Measurements from ENCODE around the gene SDK1. TPM values are rescaled to one million over a fixed set of nuclear protein-coding genes. Genes with fewer than 3 reads are reported as not detected.

SDK1 gene
- total and polyA plus RNA-seq, 2 experiments from 2014 or later, result 2.1 to 10.0 TPM

DNA sequence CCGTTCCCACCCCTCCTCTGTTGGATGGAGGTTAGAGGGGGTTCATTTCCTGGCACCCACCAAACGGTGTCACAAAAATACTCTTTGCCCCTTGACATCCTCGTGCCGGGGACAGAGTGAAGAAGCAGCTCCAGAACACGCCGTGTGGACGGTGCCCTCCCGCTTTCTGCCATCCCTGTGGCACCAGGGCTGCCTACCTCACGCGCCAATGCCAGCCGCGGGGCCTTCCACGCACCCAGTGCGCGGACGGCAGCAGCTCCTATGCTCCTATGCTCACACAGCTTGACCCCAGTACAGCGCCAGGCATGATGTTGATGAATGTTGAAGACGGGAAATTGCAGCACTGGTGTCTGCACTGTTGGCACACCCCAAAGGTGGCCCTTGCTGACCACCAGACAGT, 873.8 kb downstream of the SDK1 start:
- H3F3A ChIP-seq (replicated peaks; ENCODE audit: low read depth), result no peaks in the 10 kb centered on the region
- peak overlapping the region; percentile 65; the same call in 1 of the 2 replicates for H3K27ac Mint-ChIP-seq
- TF ChIP-seq ZNF331 (CRISPR knock-in tag; IDR thresholded peaks at IDR 0.05; ENCODE audit: low read depth), result no peak
- TF ChIP-seq, protein P1, sequence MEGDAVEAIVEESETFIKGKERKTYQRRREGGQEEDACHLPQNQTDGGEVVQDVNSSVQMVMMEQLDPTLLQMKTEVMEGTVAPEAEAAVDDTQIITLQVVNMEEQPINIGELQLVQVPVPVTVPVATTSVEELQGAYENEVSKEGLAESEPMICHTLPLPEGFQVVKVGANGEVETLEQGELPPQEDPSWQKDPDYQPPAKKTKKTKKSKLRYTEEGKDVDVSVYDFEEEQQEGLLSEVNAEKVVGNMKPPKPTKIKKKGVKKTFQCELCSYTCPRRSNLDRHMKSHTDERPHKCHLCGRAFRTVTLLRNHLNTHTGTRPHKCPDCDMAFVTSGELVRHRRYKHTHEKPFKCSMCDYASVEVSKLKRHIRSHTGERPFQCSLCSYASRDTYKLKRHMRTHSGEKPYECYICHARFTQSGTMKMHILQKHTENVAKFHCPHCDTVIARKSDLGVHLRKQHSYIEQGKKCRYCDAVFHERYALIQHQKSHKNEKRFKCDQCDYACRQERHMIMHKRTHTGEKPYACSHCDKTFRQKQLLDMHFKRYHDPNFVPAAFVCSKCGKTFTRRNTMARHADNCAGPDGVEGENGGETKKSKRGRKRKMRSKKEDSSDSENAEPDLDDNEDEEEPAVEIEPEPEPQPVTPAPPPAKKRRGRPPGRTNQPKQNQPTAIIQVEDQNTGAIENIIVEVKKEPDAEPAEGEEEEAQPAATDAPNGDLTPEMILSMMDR (conservative IDR thresholded peaks at IDR 0.05; ENCODE audit: low read depth in 2 of 2), result no peak
- TF ChIP-seq POLR2AphosphoS5 (IDR thresholded peaks at IDR 0.05; ENCODE audit: low read depth), result no peak
- no peak for TF ChIP-seq NANOG (IDR thresholded peaks at IDR 0.05; ENCODE audit: borderline replicate concordance)
- TF ChIP-seq ZNF114 (CRISPR knock-in tag; IDR thresholded peaks at IDR 0.05), result no peak
- TF ChIP-seq, protein P2, sequence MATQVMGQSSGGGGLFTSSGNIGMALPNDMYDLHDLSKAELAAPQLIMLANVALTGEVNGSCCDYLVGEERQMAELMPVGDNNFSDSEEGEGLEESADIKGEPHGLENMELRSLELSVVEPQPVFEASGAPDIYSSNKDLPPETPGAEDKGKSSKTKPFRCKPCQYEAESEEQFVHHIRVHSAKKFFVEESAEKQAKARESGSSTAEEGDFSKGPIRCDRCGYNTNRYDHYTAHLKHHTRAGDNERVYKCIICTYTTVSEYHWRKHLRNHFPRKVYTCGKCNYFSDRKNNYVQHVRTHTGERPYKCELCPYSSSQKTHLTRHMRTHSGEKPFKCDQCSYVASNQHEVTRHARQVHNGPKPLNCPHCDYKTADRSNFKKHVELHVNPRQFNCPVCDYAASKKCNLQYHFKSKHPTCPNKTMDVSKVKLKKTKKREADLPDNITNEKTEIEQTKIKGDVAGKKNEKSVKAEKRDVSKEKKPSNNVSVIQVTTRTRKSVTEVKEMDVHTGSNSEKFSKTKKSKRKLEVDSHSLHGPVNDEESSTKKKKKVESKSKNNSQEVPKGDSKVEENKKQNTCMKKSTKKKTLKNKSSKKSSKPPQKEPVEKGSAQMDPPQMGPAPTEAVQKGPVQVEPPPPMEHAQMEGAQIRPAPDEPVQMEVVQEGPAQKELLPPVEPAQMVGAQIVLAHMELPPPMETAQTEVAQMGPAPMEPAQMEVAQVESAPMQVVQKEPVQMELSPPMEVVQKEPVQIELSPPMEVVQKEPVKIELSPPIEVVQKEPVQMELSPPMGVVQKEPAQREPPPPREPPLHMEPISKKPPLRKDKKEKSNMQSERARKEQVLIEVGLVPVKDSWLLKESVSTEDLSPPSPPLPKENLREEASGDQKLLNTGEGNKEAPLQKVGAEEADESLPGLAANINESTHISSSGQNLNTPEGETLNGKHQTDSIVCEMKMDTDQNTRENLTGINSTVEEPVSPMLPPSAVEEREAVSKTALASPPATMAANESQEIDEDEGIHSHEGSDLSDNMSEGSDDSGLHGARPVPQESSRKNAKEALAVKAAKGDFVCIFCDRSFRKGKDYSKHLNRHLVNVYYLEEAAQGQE (IDR thresholded peaks at IDR 0.05; ENCODE audit: unreplicated experiment), result no peak
- TF ChIP-seq CREB1 (CRISPR knock-in tag; IDR thresholded peaks at IDR 0.05; ENCODE audit: low read depth), result no peak
- TF ChIP-seq, protein P3, sequence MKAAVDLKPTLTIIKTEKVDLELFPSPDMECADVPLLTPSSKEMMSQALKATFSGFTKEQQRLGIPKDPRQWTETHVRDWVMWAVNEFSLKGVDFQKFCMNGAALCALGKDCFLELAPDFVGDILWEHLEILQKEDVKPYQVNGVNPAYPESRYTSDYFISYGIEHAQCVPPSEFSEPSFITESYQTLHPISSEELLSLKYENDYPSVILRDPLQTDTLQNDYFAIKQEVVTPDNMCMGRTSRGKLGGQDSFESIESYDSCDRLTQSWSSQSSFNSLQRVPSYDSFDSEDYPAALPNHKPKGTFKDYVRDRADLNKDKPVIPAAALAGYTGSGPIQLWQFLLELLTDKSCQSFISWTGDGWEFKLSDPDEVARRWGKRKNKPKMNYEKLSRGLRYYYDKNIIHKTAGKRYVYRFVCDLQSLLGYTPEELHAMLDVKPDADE (IDR thresholded peaks at IDR 0.05), result no peak
- TF ChIP-seq, protein P4, sequence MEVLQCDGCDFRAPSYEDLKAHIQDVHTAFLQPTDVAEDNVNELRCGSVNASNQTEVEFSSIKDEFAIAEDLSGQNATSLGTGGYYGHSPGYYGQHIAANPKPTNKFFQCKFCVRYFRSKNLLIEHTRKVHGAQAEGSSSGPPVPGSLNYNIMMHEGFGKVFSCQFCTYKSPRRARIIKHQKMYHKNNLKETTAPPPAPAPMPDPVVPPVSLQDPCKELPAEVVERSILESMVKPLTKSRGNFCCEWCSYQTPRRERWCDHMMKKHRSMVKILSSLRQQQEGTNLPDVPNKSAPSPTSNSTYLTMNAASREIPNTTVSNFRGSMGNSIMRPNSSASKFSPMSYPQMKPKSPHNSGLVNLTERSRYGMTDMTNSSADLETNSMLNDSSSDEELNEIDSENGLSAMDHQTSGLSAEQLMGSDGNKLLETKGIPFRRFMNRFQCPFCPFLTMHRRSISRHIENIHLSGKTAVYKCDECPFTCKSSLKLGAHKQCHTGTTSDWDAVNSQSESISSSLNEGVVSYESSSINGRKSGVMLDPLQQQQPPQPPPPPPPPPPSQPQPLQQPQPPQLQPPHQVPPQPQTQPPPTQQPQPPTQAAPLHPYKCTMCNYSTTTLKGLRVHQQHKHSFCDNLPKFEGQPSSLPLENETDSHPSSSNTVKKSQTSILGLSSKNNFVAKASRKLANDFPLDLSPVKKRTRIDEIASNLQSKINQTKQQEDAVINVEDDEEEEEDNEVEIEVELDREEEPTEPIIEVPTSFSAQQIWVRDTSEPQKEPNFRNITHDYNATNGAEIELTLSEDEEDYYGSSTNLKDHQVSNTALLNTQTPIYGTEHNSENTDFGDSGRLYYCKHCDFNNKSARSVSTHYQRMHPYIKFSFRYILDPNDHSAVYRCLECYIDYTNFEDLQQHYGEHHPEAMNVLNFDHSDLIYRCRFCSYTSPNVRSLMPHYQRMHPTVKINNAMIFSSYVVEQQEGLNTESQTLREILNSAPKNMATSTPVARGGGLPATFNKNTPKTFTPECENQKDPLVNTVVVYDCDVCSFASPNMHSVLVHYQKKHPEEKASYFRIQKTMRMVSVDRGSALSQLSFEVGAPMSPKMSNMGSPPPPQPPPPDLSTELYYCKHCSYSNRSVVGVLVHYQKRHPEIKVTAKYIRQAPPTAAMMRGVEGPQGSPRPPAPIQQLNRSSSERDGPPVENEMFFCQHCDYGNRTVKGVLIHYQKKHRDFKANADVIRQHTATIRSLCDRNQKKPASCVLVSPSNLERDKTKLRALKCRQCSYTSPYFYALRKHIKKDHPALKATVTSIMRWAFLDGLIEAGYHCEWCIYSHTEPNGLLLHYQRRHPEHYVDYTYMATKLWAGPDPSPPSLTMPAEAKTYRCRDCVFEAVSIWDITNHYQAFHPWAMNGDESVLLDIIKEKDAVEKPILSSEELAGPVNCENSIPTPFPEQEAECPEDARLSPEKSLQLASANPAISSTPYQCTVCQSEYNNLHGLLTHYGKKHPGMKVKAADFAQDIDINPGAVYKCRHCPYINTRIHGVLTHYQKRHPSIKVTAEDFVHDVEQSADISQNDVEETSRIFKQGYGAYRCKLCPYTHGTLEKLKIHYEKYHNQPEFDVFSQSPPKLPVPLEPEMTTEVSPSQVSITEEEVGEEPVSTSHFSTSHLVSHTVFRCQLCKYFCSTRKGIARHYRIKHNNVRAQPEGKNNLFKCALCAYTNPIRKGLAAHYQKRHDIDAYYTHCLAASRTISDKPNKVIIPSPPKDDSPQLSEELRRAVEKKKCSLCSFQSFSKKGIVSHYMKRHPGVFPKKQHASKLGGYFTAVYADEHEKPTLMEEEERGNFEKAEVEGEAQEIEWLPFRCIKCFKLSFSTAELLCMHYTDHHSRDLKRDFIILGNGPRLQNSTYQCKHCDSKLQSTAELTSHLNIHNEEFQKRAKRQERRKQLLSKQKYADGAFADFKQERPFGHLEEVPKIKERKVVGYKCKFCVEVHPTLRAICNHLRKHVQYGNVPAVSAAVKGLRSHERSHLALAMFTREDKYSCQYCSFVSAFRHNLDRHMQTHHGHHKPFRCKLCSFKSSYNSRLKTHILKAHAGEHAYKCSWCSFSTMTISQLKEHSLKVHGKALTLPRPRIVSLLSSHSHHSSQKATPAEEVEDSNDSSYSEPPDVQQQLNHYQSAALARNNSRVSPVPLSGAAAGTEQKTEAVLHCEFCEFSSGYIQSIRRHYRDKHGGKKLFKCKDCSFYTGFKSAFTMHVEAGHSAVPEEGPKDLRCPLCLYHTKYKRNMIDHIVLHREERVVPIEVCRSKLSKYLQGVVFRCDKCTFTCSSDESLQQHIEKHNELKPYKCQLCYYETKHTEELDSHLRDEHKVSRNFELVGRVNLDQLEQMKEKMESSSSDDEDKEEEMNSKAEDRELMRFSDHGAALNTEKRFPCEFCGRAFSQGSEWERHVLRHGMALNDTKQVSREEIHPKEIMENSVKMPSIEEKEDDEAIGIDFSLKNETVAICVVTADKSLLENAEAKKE (CRISPR knock-in tag; IDR thresholded peaks at IDR 0.05), result no peak
- TF ChIP-seq EZH2phosphoT487 (IDR thresholded peaks at IDR 0.05; ENCODE audit: unreplicated experiment), result no peak
- no peak for TF ChIP-seq STAT1 (IDR thresholded peaks at IDR 0.05; ENCODE audit: unreplicated experiment)
- TF ChIP-seq EZH2 (IDR thresholded peaks at IDR 0.05; ENCODE audit: low read depth, unreplicated experiment), result no peak
- no peak for TF ChIP-seq JUNB (IDR thresholded peaks at IDR 0.05; ENCODE audit: unreplicated experiment)

More for the DNA sequence above, 873.8 kb downstream of the SDK1 start:
- no peak for DNase-seq (ENCODE audit: low spot score)
- no peaks in the 10 kb centered on the region for H4K20me1 ChIP-seq (replicated peaks; ENCODE audit: insufficient read depth)
- no peaks in the 10 kb centered on the region for H3K36me3 ChIP-seq (ENCODE audit: insufficient read depth)
- Mint-ChIP-seq H3K9me3 (peaks cover 15% of the 10 kb centered on the region), H3K4me1 (peaks cover 2% of the 10 kb centered on the region; the same call in 1 of the 3 replicates), H3K36me3 (ENCODE audit: low read depth) (peaks cover 25% of the 10 kb centered on the region), H3K4me3 (no peak overlapping the region), H3K27me3 (ENCODE audit: insufficient read depth, low read depth, poor library complexity) (peaks cover 7% of the 10 kb centered on the region)
- no peaks in the 10 kb centered on the region for H3K4me1 ChIP-seq (ENCODE audit: insufficient read depth)
- H3K27ac ChIP-seq (ENCODE audit: low read depth), result no peak overlapping the region
- no peaks in the 10 kb centered on the region for H3K27me3 ChIP-seq (ENCODE audit: insufficient read depth)
- ATAC-seq, result no peak
- H2AFZ ChIP-seq, result no peak overlapping the region
- no peaks in the 10 kb centered on the region for H3K9me2 ChIP-seq (ENCODE audit: insufficient read depth)
- no peak overlapping the region for H3K4me2 ChIP-seq
- H3K79me2 ChIP-seq (replicated peaks; ENCODE audit: insufficient read depth), result no peaks in the 10 kb centered on the region
- H3K4me3 ChIP-seq, result no peak overlapping the region

All from GM23338 (cell line).